GM12892 (cell line): ENCODE results near the gene RWDD3.

Experiments
- POLR2A ChIP-seq: IDR thresholded peaks from 2 replicates; pipeline ENCODE4 v1.6.1; 2011; ENCODE audit warnings: low read depth, low read length, control low read depth
- POLR2AphosphoS5 ChIP-seq: IDR thresholded peaks from 2 replicates; pipeline ENCODE4 v1.6.1; 2011; ENCODE audit warnings: low read depth, low read length, control low read depth

GRCh38 chr1:95196017-95196416, 38.0 kb upstream of the RWDD3 start:
- TF ChIP-seq POLR2A (no peak), POLR2AphosphoS5 (no peak)
